Activated CD8-positive, alpha-beta T cell treated with anti-CD3 and anti-CD28 coated beads, Interleukin-2, amount 10 ng/mL, durations not matched to agents 7 days and 5 days (primary cell): ENCODE measurements around the gene DLX3. TPM values are rescaled to one million over a fixed set of nuclear protein-coding genes. Genes with fewer than 3 reads are reported as not detected.
A peak's percentile ranks its signal among the peaks of the same experiment; 100 is the strongest.

Experiments
- ATAC-seq: fragments of 150-1000 bp; cut with Tn5 transposase; one replicate; pipeline ENCODE4 v1.10.0; 2021; ENCODE audit warnings: moderate library complexity
- CTCF ChIA-PET: fragments of 350-600 bp; sonication (Branson Sonifier 250); formaldehyde crosslinking; loops from one replicate; lab custom pipeline; 2021; ENCODE audit warnings: antibody characterized with exemption; lab: Charles Lee
- POLR2A ChIA-PET: fragments of 350-600 bp; sonication (Branson Sonifier 250); formaldehyde crosslinking; loops from one replicate; lab custom pipeline; 2021; ENCODE audit warnings: antibody characterized with exemption; lab: Charles Lee
- DNase-seq: peaks from one replicate; pipeline ENCODE4 v3.0.0-alpha.2; 2020
- H3K27ac Mint-ChIP-seq: one replicate; pipeline ENCODE4 v1.8.0; 2021; ENCODE audit warnings: mild to moderate bottlenecking, mixed read lengths
- H3K27me3 Mint-ChIP-seq: one replicate; pipeline ENCODE4 v1.8.0; 2021; ENCODE audit warnings: low read depth, mixed read lengths
- H3K36me3 Mint-ChIP-seq: one replicate; pipeline ENCODE4 v1.8.0; 2021; ENCODE audit warnings: low read depth, mixed read lengths
- H3K4me1 Mint-ChIP-seq: one replicate; pipeline ENCODE4 v1.8.0; 2021; ENCODE audit warnings: low read depth, mixed read lengths
- H3K4me3 Mint-ChIP-seq: one replicate; pipeline ENCODE4 v1.8.0; 2021; ENCODE audit warnings: mild to moderate bottlenecking, mixed read lengths
- H3K9me3 Mint-ChIP-seq: one replicate; pipeline ENCODE4 v1.8.0; 2022; ENCODE audit warnings: mixed read lengths; ENCODE audit not compliant: insufficient read depth
- total RNA-seq, 2 experiments: library from RNA; stranded (reverse); gene quantifications; one replicate each; pipeline ENCODE4 v1.2.3, GENCODE V29; 2021

DLX3 gene
- total RNA-seq, 2 experiments from 2014 or later: not detected

- CTCF ChIA-PET: interaction anchor here (0.9 to 1.8 kb wide), 3 partner anchors 9 to 27 kb away, joined by 3 to 6 read pairs (median 3); no protein-coding TSS in a partner anchor
- H3K27ac Mint-ChIP-seq: no peak overlapping the region
- POLR2A ChIA-PET: no interaction called here
Measured at GRCh38 chr17:49970498-49970897, 24.5 kb downstream of the DLX3 start.

GRCh38 chr17:49969795-49970389 is 25.1 kb downstream of the DLX3 start:
- CTCF ChIA-PET: interaction anchor here (0.9 to 1.8 kb wide), 4 partner anchors 10 to 28 kb away, joined by 3 to 6 read pairs (median 3); no protein-coding TSS in a partner anchor
- H3K27ac Mint-ChIP-seq: no peak overlapping the region
- H3K4me3 Mint-ChIP-seq: peak overlapping the region; percentile 77
- ATAC-seq: no peak
- peaks cover 1% of the 10 kb centered on the region for H3K36me3 Mint-ChIP-seq
- peaks cover 31% of the 10 kb centered on the region for H3K4me1 Mint-ChIP-seq
- POLR2A ChIA-PET: no interaction called here
- peaks cover 89% of the 10 kb centered on the region for H3K27me3 Mint-ChIP-seq
- DNase-seq: no peak
- no peaks in the 10 kb centered on the region for H3K9me3 Mint-ChIP-seq

More at GRCh38 chr17:49970498-49970897, 24.5 kb downstream of the DLX3 start:
- Mint-ChIP-seq H3K4me3 (no peak overlapping the region), H3K27me3 (peaks cover 89% of the 10 kb centered on the region), H3K36me3 (no peaks in the 10 kb centered on the region), H3K4me1 (peaks cover 26% of the 10 kb centered on the region), H3K9me3 (no peaks in the 10 kb centered on the region)
- ATAC-seq (no peak), DNase-seq (no peak)

GRCh38 chr17:49969134-49969759 is 25.8 kb downstream of the DLX3 start, which contains the start of gene DLX4:
Gene DLX4, plus strand, starts transcription at chr17:49969190. Its CDS starts 279 bp downstream, at chr17:49969469.
- peak within 1 kb of the TSS; percentile 77 for H3K4me3 Mint-ChIP-seq
- H3K27me3 Mint-ChIP-seq: peaks cover 90% of the 10 kb centered on the region
- H3K36me3 Mint-ChIP-seq: peaks cover 1% of the 10 kb centered on the region
- ChIA-PET POLR2A (no interaction called here), CTCF (interaction anchor here (1.4 kb wide), 1 partner anchor 28 kb away, joined by 3 read pairs; no protein-coding TSS in a partner anchor)
- H3K4me1 Mint-ChIP-seq: peaks cover 38% of the 10 kb centered on the region
- ATAC-seq (peak; percentile 4), DNase-seq (peak; percentile 31)
- H3K27ac Mint-ChIP-seq: peak within 1 kb of the TSS; percentile 40
- H3K9me3 Mint-ChIP-seq: no peaks in the 10 kb centered on the region

- CTCF ChIA-PET: interaction anchor here (1.4 kb wide), 1 partner anchor 28 kb away, joined by 3 read pairs; no protein-coding TSS in a partner anchor
Measured at GRCh38 chr17:49968405-49969133, 26.5 kb downstream of the DLX3 start.

GRCh38 chr17:49967621-49968404 is 27.2 kb downstream of the DLX3 start:
- DNase-seq (no peak), ATAC-seq (no peak)
- no peak overlapping the region for H3K27ac Mint-ChIP-seq
- POLR2A ChIA-PET: no interaction called here
- H3K36me3 Mint-ChIP-seq: peaks cover 1% of the 10 kb centered on the region
- H3K4me1 Mint-ChIP-seq: peaks cover 46% of the 10 kb centered on the region
- CTCF ChIA-PET: interaction anchor here (0.9 to 1.6 kb wide), 2 partner anchors 28 to 30 kb away, joined by 3 to 5 read pairs; no protein-coding TSS in a partner anchor
- peak overlapping the region; percentile 51 for H3K4me3 Mint-ChIP-seq
- H3K9me3 Mint-ChIP-seq: no peaks in the 10 kb centered on the region
- H3K27me3 Mint-ChIP-seq: peaks cover 88% of the 10 kb centered on the region

More at GRCh38 chr17:49968405-49969133, 26.5 kb downstream of the DLX3 start:
- Mint-ChIP-seq H3K27me3 (peaks cover 88% of the 10 kb centered on the region), H3K27ac (peak overlapping the region; percentile 40), H3K9me3 (no peaks in the 10 kb centered on the region), H3K36me3 (peaks cover 1% of the 10 kb centered on the region), H3K4me1 (peaks cover 44% of the 10 kb centered on the region), H3K4me3 (peak overlapping the region; percentile 77)
- peak; percentile 80 for DNase-seq
- ATAC-seq: peak; percentile 75
- POLR2A ChIA-PET: no interaction called here

GRCh38 chr17:49967205-49967604 is 27.8 kb downstream of the DLX3 start:
- Mint-ChIP-seq H3K27ac (no peak overlapping the region), H3K4me1 (peaks cover 46% of the 10 kb centered on the region), H3K36me3 (peaks cover 1% of the 10 kb centered on the region), H3K4me3 (no peak overlapping the region), H3K9me3 (no peaks in the 10 kb centered on the region), H3K27me3 (peaks cover 88% of the 10 kb centered on the region)
- CTCF ChIA-PET: interaction anchor here (0.9 to 1.6 kb wide), 3 partner anchors 15 to 31 kb away, joined by 3 to 9 read pairs (median 5); no protein-coding TSS in a partner anchor
- ATAC-seq (no peak), DNase-seq (no peak)
- POLR2A ChIA-PET: no interaction called here

GRCh38 chr17:49966767-49967166 is 28.3 kb downstream of the DLX3 start:
- no peak for DNase-seq
- H3K9me3 Mint-ChIP-seq: no peaks in the 10 kb centered on the region
- no peak overlapping the region for H3K4me3 Mint-ChIP-seq
- H3K4me1 Mint-ChIP-seq: peaks cover 46% of the 10 kb centered on the region
- H3K27ac Mint-ChIP-seq: no peak overlapping the region
- no peak for ATAC-seq
- H3K27me3 Mint-ChIP-seq: peaks cover 84% of the 10 kb centered on the region
- POLR2A ChIA-PET: no interaction called here
- CTCF ChIA-PET: interaction anchor here (0.9 to 1.6 kb wide), 3 partner anchors 14 to 31 kb away, joined by 3 to 9 read pairs (median 5); no protein-coding TSS in a partner anchor
- peaks cover 1% of the 10 kb centered on the region for H3K36me3 Mint-ChIP-seq

- Mint-ChIP-seq H3K9me3 (no peaks in the 10 kb centered on the region), H3K36me3 (peaks cover 1% of the 10 kb centered on the region), H3K4me3 (no peak overlapping the region), H3K4me1 (peaks cover 39% of the 10 kb centered on the region), H3K27me3 (peaks cover 78% of the 10 kb centered on the region), H3K27ac (no peak overlapping the region)
- ChIA-PET CTCF (no interaction called here), POLR2A (no interaction called here)
- ATAC-seq (no peak), DNase-seq (no peak)
Measured at GRCh38 chr17:49965524-49965909, 29.5 kb downstream of the DLX3 start.

- H3K36me3 Mint-ChIP-seq: peaks cover 1% of the 10 kb centered on the region
- peak overlapping the region; percentile 45 for H3K4me3 Mint-ChIP-seq
- peaks cover 35% of the 10 kb centered on the region for H3K4me1 Mint-ChIP-seq
- peak; percentile 20 for ATAC-seq
- H3K27ac Mint-ChIP-seq: peak overlapping the region; percentile 27
- ChIA-PET POLR2A (no interaction called here), CTCF (interaction anchor here (1.3 to 1.5 kb wide), 2 partner anchors 12 to 15 kb away, joined by 3 to 9 read pairs; no protein-coding TSS in a partner anchor)
- no peaks in the 10 kb centered on the region for H3K9me3 Mint-ChIP-seq
- H3K27me3 Mint-ChIP-seq: peaks cover 72% of the 10 kb centered on the region
- DNase-seq: peak; percentile 66
Measured at GRCh38 chr17:49964769-49965523, 30.1 kb downstream of the DLX3 start.

- no peaks in the 10 kb centered on the region for H3K9me3 Mint-ChIP-seq
- ATAC-seq (no peak), DNase-seq (no peak)
- H3K27ac Mint-ChIP-seq: peak overlapping the region; percentile 11
- peaks cover 1% of the 10 kb centered on the region for H3K36me3 Mint-ChIP-seq
- ChIA-PET CTCF (interaction anchor here (1.3 to 1.5 kb wide), 2 partner anchors 12 to 15 kb away, joined by 3 to 9 read pairs; no protein-coding TSS in a partner anchor), POLR2A (no interaction called here)
- peaks cover 69% of the 10 kb centered on the region for H3K27me3 Mint-ChIP-seq
- H3K4me1 Mint-ChIP-seq: peaks cover 33% of the 10 kb centered on the region
- H3K4me3 Mint-ChIP-seq: no peak overlapping the region
Measured at GRCh38 chr17:49964303-49964768, 30.7 kb downstream of the DLX3 start.
